Hepatocyte (in vitro differentiated cells): ENCODE data around the gene IL16.

ENCODE experiments used
- EZH2 ChIP-seq: fragments of 200-600 bp; sonication (generic); IDR thresholded peaks from 2 replicates; pipeline ENCODE4 v1.6.1; 2016; ENCODE audit warnings: antibody characterized with exemption, mild to moderate bottlenecking, borderline replicate concordance
- TF ChIP-seq, protein P1 (sequence below): fragments of 200-600 bp; sonication (generic); IDR thresholded peaks from 2 replicates; pipeline ENCODE4 v1.5.1; 2016; ENCODE audit warnings: antibody characterized with exemption, mild to moderate bottlenecking; ENCODE audit not compliant: poor library complexity

GRCh38 chr15:81197255-81197630 is 564 bp downstream of the IL16 start:
- TF ChIP-seq, protein P1, sequence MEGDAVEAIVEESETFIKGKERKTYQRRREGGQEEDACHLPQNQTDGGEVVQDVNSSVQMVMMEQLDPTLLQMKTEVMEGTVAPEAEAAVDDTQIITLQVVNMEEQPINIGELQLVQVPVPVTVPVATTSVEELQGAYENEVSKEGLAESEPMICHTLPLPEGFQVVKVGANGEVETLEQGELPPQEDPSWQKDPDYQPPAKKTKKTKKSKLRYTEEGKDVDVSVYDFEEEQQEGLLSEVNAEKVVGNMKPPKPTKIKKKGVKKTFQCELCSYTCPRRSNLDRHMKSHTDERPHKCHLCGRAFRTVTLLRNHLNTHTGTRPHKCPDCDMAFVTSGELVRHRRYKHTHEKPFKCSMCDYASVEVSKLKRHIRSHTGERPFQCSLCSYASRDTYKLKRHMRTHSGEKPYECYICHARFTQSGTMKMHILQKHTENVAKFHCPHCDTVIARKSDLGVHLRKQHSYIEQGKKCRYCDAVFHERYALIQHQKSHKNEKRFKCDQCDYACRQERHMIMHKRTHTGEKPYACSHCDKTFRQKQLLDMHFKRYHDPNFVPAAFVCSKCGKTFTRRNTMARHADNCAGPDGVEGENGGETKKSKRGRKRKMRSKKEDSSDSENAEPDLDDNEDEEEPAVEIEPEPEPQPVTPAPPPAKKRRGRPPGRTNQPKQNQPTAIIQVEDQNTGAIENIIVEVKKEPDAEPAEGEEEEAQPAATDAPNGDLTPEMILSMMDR: no peak
- no peak for TF ChIP-seq EZH2
